Hematopoietic multipotent progenitor cell treated with erythropoietin and hydrocortisone succinate and interleukin-3 and kit ligand, for 8 days (in vitro differentiated cells): Measurements from ENCODE around the gene TBCEL.
"Not testable (repeated sequence)": the region's sequence is repeated elsewhere in the genome, so short reads cannot be mapped to it uniquely, and the experiment has no call there.

ENCODE experiments used
- DNase-seq: peaks from one replicate; pipeline ENCODE4 v3.0.0-alpha.2; 2015

The TBCEL gene

DNA sequence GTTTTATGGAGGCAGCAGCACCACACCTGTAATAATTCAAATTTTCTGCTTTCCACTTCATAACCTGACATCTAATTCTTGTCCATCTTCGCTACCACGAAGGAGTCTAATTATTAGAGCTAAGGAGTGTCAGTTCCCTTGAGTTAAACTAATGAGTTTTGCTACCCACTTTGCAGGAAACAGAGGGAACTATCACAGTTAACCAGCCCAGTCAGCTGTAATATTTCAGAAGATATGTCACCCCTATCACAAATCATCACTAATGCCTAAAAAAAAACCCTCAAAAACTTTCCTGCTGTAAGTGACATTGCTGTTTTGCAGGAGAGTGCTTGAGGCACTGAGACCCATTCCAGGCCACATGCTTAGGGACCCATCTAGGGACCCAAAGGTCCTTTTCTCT, 85.6 kb downstream of the TBCEL start:
- no peak for DNase-seq

DNA sequence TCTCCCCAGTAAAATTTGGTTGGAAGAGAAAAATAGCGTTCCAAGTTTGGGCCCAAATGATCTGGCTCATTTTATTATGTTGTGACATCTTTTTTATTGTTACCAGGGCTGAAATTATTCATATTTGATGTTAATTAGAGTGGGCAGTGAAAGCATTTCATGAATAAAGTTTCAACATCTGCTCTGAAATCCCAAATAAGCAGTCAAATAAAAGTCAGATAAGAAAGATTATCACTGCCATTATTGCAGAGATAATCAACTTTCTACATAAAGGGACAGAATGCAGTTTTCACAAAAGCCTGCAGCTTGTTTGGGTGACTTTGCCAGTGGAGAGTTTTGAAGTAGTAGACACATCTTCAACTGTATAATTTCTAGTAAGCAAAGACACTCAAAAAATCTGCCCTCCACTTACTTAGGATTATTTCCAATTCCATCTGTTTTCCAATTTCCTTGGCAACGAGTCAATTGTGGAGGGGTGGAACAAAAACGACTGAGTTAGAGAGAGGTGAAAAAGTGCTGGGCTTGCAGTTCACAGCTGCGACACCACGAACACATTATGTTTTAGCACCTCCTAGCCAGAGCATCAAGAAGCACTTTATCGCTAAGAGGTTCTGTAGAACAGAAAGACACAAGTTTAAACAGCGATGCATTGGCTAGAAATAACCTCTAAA, 86.1 kb downstream of the TBCEL start:
- no peak for DNase-seq

DNA sequence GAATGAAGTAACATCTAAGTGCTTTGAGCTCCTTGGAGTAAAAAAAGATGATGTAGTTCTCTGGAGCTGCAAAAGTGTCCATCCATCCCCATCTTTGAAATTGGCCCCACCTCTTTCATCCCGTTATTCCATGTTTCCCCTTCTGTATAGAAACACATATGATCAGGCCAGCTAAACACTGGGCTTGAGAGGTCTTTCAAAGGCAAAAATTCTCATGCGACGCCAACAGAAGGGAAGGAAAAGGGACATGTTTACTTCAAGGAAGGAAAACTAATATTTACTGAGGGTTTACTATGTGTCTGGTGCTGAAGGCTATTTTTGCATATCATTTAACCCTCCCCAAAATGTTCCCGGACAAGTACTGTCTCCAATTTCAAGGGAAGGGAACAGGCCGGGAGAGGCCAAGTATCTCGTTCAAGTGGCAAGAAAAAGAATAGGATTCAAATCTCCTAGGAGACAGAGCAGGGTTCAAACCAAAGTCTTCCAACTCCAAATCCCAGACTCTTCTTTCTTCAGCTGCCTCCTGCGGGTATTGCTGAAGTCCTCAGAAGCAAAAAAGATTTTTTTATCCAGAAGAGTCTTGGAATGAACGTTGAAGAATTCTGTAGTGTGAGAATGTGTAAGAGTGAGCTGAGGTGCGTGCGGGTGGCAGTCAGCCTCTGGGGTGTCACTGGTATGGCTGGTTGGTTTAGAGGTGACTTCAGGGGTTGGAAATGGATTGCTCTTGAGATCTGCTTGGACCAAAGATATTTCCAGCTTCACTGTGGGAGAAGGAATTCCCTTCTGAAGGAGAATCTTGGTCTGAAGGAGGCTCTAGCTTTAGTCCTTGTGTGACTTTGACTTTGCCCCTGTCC, 87.2 kb downstream of the TBCEL start:
- DNase-seq = no peak

DNA sequence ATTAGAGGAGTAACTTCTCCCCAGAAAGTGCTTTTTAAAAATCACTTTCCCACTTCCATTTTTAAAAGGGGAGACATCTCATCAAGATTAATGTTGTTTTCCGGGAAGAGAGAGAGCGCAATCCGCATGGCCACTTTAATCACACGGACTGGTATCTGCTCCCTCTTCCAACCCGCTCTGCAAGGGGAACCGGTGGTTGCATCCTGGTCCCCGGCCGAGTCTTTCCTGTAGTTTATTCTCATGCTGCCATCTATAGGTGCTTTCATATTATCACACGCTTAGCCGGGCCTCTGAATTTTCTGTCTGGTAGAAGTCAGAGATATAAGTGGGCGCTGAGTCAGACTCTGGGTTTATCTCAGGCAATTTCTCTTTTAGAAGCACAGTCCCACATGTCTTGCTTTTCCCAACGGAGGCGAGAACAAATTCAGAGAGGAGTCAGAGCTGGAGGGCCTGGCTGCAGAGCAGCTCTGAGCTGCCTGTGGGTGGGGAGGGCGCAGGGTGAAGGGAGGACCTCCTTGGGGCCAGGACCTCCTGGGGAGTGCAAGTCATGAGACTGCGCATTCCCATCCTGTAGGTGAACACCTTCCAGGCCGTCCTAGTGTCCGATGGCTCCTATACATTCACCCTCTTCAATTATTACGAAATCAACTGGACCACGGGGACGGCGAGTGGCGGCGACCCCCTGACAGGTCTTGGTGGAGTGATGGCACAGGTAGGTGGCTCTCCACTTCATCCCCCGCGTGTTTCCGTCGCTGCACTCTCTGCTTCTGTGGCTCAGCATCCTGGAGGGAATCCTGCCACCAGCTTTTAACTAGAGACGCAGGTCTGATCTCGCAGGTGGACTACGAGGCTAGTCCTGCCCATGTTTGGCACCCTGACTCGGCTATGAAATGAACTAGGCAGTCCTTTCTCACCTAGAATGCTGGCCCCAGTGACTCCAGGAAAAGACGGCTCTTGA, 88.9 kb downstream of the TBCEL start:
- peak; percentile 71 for DNase-seq

DNA sequence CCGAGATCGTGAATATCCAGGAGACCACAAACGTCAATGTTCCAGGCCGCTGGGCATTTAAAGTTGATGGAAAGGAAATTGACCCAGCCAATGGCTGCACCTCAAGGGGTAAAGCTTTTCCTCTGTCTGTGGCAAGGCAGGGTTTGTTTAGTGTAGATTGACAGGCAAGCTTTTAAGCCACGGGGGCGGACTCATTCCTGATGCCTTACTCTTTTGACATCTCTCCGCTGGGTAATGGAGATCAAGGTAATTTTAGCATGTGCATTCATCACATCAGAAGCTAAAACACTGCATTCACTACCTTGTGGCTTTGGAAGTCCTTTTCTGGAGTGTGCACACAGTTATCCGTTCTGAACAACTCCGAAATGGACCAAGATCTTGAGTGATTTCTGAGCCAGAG, 89.7 kb downstream of the TBCEL start:
- DNase-seq = no peak

GRCh38 chr11:121115024-121115423, 91.1 kb downstream of the TBCEL start:
- DNase-seq = not testable (repeated sequence)

DNA sequence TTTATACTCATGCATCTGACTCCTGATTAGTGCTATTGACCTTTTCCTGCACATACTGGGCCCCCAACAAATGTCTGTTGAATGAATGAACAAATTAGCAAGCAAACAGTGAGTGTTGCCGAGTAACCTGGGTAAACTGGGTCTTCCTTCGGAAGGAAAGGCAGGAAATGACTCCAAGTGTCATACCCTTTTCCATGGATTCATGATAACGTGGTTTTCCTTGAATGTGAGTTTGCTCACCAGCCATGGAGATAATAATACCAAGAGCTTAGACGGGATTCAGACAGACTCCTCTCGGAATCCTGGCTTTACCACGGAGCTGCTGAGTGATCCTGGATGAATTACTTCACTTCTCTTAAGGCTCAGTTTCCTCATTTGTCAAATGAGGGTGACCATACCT, 93.9 kb downstream of the TBCEL start:
- no peak for DNase-seq

DNA sequence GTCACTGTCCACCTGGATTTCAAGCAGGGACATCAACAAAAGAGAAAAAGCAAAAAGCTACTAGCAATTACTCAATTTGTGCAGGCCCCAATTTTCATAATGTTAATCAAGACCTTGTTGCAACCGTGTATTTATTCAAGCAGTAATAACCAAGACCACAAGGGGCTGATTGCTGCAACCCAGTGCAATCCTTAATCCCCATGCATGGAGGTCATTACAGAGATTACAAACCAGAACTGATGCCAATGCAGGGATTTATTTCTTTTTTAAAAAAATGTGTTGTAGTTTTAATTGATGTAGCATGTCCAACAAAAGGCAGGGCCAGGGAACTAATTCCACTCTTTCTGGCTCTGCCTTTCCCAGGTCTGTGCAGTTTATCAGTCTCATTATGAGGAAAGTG, 95.5 kb downstream of the TBCEL start:
- DNase-seq = no peak

- DNase-seq = no peak
Observed at GRCh38 chr11:121122328-121122727, 98.4 kb downstream of the TBCEL start.

DNA sequence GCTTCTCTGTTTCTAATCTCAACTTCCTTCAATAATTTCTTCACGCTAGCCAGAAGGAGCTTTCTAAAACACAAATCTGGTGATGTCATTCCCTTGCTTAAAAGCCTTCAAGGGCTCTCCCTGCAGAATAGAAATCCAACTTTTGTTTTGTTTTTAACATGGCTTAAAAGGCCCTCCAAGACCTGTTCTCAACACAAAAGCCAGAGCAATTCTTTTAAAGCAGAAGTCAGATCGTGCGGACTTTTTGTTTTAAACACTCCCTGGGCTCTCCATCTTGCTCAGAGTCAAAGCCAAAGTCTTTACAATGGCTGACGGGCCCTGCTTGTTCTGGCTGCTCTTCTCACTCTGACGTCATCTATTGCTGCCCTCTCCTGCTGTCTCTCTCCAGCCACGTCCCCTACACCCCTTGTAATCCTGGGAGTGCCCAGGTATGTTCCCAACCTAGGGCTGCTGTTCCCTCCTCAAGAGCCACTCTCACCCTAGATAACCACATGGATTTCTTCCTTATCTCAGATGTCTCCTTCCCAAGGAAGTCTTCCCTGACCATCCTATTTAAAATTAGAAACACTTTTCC, 99.7 kb downstream of the TBCEL start:
- no peak for DNase-seq

DNA sequence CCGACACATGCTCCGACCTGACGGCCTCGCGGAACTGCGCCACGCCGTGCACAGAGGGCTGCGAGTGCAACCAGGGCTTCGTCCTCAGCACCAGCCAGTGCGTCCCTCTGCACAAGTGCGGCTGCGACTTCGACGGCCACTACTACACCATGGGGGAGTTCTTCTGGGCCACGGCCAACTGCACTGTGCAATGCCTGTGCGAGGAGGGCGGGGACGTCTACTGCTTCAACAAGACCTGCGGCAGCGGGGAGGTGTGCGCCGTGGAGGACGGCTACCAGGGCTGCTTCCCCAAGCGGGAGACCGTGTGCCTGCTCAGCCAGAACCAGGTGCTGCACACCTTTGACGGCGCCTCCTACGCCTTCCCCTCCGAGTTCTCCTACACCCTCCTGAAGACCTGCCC, 103.9 kb downstream of the TBCEL start:
- DNase-seq = no peak

DNA sequence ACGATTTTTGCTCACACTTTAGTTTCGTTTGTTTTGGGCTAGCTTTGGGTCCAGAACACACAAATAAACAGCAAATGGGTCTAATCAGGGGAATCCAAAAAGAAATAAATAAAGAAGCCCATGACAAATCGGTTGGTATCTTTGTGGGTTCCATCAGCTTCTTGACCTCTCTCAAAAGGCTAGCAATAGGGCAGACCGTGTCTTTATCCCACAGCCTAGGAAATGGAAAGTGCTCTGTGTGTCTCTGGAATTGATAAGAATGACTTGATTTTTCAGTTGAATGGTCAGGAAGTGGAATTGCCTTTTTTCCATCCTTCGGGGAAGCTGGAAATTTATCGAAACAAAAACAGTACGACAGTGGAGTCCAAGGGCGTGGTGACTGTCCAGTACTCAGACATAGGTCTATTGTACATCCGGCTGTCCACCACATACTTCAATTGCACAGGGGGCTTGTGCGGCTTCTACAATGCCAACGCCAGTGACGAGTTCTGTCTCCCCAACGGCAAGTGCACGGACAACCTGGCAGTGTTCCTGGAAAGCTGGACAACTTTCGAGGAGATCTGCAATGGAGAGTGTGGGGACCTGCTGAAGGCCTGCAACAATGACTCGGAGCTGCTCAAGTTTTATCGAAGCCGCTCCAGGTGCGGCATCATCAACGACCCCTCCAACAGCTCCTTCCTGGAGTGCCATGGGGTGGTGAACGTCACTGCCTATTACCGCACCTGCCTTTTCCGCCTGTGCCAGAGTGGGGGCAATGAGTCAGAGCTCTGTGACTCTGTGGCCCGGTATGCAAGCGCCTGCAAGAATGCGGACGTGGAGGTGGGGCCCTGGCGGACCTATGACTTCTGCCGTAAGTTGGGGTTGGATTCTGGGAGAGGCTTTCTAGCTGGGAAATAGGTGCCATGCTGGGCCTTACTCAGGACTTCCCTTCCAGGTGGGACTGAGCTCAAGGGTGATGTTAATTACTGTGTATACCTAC, 105.7 kb downstream of the TBCEL start:
- no peak for DNase-seq

DNA sequence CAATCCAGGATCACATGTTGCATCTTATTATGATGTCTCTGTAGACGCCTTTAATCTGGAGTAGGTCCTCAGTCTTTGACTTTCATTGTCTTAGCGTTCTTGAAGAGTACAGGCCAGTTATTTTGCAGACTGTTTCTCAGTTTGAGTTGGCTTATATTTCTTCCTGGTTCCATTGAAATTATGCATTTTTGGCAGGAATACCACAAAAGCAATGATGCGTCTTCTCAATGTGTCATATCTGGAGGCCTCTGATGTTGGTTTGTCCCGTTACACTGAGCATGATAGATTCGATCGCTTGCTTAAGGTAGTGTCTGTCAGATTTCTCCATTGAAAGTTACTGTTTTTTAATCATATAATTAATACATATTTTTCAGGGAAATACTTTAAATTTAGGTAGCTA, 107.8 kb downstream of the TBCEL start:
- no peak for DNase-seq

DNA sequence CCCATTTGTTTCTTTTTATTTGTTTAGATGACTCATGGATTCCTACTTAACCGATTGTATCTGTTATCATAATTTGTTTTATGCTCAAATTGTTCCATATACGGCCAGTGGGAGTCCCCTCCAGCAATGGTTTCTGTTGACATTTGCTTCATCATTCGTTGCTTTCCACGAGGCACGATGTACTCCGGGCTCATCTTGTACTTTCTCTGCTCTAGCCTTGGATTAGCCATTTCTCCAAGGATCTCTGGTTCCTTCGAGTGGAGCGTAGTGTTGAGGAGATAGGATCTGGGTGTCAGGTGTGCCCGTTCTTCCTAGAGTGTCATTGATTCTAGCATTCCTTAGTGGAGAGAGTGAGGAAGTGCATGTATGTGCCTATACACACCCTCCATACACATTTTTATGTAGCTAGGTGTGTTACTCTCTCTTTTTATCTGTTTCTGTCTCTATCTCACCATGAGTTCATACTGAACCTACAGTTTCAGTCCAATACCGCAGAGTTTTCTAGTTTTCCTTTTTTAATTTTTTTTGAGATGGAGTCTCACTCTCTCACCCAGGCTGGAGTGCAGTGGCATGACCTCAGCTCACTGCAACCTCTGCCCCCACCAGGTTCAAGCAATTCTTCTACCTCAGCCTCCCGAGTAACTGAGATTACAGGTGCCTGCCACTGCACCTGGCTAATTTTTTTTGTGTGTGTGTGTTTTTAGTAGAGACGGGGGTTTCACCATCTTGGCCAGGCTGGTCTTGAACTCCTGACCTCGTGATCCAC, 108.5 kb downstream of the TBCEL start:
- DNase-seq = no peak

- no peak for DNase-seq
Observed at GRCh38 chr11:121134741-121135312, 110.9 kb downstream of the TBCEL start.

GRCh38 chr11:121137005-121137404, 113.1 kb downstream of the TBCEL start:
- DNase-seq = no peak

DNA sequence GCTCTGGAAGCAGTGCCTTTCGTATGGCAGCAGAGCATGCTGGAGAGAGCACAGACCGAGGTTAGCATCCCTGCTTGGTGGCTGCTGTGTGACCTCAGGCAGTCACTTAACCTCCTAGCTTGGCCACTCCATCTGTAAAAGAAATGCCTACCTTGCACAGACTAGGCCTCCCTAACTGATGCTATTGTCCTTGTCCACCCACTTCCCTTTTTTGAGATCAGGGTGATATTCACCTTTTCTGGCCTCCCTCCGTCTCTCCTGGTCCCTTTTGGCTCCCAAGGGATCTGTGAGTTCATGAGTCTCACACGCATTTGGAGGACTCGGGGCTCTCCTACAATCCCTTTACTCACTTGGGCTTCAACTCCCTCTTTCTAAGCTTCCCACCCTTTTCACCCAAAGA, 114.4 kb downstream of the TBCEL start:
- DNase-seq = no peak

DNA sequence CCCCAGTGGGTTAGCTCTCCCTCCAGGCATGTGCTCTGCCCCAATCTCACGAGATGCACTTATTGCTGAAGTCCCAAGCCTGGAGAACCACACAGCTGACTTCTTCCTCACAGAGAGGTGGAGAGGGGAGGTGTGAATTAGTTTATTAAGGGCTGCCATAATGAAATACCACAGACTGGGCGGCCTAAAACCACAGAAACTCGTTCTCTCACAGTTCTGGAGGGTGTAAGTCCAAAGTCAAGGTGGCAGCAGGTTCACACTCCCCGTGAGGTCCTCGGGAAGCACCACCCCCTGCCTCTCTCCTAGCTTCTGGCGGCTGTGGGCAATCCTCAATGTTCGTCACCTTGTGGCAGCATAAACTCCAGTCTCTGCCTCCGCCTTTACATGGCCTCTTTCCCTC, 116.5 kb downstream of the TBCEL start:
- no peak for DNase-seq
